HK-2 (cell line): ENCODE measurements around the gene RUNDC1.
A peak's percentile ranks its signal among the peaks of the same experiment; 100 is the strongest.
"Not testable (repeated sequence)": the region's sequence is repeated elsewhere in the genome, so short reads cannot be mapped to it uniquely, and the experiment has no call there.

Experiments used
- DNase-seq: peaks from one replicate; pipeline ENCODE4 v3.0.0-alpha.2; 2018; ENCODE audit not compliant: unreplicated experiment

The RUNDC1 gene

DNA sequence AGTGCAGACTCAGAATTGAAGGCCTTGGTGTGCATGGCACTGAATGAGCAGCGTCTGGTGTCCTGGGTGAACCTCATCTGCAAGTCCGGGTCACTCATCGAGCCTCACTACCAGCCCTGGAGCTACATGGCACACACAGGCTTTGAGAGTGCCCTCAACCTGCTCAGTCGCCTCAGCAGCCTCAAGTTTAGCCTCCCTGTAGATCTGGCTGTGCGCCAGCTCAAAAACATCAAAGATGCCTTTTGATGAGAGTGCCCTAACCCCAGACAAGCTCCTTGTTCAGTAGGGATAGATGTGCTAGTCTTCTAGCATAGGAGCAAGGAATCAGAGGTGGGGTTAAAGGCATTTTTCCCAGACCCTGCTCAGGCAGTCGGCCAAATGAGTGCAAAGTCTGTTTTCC is 11.1 kb downstream of the RUNDC1 start:
- DNase-seq: no peak

DNA sequence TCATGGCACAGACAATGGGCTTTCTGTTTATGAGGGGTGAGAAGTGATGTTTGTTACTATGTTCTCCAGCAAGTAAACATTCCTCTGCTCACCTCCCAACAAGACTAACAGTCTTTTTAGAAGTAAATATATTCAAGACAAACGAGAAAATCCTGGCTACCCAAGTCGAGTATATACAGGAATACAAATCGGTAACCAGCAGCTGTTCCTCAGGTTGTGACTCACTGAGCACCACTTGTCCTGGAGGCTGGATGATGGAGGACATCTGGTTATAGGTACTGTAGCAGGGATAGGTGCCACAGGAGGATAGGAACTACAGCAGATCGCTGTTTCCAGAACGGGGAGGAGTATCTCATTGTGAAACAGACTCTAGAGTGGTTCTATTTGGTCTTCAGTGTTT is 12.5 kb downstream of the RUNDC1 start:
- DNase-seq: no peak

DNA sequence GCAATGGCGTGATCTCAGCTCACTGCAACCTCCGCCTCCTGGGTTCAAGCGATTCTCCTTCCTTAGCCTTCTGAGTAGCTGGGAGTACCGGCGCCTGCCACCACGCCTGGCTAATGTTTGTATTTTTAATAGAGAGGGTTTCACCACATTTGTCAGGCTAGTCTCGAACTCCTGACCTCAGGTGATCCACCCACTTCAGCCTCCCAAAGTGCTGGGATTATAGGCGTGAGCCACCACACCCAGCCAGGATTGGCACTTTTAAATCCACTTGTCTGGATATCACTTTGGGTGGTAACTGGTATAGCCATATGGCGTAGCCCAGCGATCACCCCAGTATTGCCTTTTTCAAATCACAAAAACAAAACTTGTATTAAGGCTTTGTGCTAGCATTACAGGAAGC is 13.5 kb downstream of the RUNDC1 start:
- DNase-seq: not testable (repeated sequence)

GRCh38 chr17:42997390-42997983 is 17.1 kb downstream of the RUNDC1 start:
- DNase-seq: no peak

DNA sequence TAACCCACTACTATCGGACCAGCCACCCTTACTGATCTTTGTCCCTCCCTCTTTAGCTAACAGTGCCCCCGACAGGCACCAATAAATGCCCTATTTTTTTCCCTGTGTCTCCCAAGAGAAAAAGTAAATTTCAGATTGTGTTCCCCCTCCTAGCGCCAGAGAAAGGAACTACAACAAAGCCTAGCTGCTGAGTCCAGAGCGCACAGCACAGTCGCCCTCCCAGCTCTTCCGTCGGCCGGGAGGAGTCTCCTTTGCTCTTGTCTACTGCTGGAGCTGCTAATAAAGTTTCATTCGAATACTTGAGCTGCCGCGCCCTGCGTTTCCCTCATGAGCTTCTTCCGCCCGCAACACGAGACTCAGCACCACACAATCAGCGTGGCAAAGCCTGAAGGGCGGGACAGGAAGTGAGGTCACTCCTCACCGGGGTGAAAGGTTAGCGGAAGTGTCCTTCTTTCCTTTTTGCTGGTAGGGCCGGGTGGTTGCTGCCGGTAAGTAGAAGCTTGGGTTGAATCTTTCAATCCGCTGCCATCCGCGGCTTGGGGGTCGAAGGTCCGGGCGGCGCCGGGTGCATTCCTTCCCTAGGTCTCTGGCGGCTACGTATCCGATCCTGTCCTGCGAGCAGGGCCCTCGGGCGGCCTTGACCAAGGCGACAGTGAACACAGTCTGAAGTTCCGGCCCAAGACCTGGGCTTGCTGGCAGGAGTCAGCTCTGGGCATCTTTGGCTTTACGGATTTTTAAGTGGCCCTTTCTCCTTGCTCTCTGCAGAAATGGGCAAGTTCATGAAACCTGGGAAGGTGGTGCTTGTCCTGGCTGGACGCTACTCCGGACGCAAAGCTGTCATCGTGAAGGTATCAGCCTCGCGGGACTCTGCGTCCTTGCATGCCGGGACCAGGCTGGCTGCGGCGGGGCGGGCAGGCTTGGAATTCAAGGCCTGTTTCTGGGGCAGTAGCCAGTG is 17.9 kb downstream of the RUNDC1 start, which contains the start of gene RPL27:
Gene RPL27 (plus strand): TSS at position 436 of the 955 bp plus-strand sequence. CDS start 332 bp downstream, at position 768.
- peak; percentile 97 for DNase-seq

DNA sequence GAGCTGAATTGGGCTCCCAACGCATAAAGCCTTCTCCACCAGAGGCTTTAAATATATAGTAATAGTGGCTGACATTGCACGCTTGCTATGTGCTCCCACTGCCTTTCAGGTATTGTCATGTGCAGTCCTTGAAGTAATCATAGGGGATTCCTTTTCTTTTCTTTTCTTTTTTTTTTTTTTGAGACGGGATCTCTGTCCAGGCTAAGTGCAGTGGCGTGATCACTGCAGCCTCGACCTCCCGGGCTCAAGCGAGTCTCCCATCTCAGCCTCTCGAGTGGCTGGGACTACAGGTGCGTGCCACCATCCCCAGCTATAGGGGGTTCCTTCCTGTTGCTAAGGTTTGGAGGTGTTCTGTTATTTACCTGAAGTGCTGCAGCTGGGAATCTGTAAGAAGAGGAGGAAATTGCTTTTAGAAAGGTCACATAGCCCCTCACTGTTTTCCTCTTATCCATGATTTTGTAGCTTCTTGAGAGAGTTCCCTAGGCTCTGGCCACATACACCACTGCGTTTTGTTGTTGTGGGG is 18.7 kb downstream of the RUNDC1 start:
- DNase-seq: no peak

DNA sequence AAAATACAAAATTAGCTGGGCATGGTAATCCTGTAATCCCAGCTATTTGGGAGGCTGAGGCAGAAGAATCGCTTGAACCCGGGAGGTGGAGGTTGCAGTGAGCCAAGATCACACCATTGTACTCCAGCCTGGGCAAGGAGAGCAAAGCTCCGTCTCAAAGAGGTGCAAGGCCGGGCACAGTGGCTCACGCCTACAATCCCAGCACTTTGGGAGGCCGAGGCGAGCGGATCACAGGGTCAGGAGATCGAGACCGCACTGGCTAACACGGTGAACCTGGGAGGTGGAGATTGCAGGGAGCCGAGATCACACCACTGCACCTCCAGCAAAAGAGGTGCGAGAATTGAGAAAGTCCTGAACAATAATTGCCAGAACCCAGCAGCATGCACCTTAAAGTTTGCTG is 20.5 kb downstream of the RUNDC1 start:
- not testable (repeated sequence) for DNase-seq

DNA sequence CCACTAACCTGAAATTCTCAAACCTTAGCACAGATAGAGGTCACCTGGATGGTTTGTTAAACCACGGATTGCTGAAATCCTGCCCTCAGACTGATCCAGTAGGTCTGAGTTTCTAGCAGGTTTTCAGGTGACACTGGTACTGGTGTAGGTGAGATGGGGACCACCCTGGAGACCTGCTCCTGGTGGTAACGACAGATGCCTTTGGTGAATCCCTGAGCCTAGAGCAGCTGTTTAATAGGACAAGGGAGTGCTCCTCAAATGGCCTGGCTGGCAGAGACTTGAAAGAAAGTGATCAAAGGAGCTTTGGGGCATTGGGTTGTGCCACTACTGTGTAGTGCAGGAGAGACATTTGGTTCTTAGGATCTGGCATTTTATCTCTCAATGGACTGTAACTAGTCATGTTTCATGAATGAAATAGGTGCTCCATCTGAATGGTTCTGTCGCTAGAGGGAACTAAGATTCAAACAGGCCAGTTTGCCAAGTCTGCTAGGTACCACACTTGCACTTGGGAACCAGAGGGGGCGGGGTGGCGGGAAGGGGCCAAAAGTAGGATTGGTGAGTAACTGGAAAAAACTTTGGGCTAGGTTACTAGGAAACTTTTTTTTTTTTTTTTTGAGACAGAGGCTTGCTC is 23.3 kb downstream of the RUNDC1 start:
- peak; percentile 67 for DNase-seq

- peak; percentile 82 for DNase-seq
Observed at GRCh38 chr17:43006639-43007551, 26.5 kb downstream of the RUNDC1 start, which contains the start of gene IFI35. Gene IFI35, plus strand, starts transcription at chr17:43006784. Its CDS starts 164 bp downstream, at chr17:43006948.

GRCh38 chr17:43010667-43011308 is 30.4 kb downstream of the RUNDC1 start:
- DNase-seq: no peak

DNA sequence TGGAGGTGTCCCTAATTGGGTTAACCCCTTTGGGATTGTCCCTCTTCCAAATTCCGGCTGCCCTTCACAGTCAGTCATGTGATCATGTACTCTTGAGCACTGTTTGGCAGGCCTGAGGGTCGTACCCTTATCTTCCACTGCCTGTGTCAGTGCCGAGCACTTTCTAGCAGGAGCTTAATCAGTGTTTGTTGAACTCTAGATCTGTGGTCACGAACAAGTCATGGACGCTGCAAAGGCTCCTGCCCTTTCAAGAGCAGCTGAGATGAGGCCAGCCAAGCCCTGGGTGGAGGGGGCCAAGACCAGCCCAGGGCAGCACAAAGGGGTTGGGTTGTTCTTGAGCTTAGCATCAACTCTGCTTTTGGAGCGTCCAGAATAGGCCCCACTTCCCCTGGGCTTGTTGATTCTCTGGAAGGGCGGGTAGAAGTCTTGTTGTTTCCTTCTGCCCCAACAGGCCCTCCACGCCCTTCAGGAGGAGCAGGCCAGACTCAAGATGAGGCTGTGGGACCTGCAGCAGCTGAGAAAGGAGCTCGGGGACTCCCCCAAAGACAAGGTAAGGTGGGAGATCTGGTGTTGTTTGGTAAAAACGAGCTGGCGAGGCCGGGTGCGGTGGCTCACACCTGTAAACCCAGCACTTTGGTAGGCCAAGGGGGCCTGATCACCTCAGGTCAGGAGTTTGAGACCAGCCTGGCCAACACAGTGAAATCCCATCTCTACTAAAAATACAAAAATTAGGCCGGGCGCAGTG is 31.5 kb downstream of the RUNDC1 start:
- DNase-seq: no peak

DNA sequence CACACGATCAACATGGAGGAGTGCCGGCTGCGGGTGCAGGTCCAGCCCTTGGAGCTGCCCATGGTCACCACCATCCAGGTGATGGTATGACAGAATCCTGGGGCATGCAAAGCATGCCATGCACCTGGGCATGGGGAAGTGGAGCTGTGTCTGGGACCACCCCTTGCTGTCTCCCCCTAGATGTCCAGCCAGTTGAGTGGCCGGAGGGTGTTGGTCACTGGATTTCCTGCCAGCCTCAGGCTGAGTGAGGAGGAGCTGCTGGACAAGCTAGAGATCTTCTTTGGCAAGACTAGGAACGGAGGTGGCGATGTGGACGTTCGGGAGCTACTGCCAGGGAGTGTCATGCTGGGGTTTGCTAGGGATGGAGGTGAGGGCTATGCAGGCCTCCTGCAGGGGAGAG is 32.9 kb downstream of the RUNDC1 start:
- no peak for DNase-seq

- DNase-seq: no peak
Observed at GRCh38 chr17:43014020-43014648, 33.8 kb downstream of the RUNDC1 start.

GRCh38 chr17:43014649-43015542 is 34.5 kb downstream of the RUNDC1 start:
- no peak for DNase-seq

GRCh38 chr17:43015579-43015978 is 35.2 kb downstream of the RUNDC1 start:
- DNase-seq: no peak

DNA sequence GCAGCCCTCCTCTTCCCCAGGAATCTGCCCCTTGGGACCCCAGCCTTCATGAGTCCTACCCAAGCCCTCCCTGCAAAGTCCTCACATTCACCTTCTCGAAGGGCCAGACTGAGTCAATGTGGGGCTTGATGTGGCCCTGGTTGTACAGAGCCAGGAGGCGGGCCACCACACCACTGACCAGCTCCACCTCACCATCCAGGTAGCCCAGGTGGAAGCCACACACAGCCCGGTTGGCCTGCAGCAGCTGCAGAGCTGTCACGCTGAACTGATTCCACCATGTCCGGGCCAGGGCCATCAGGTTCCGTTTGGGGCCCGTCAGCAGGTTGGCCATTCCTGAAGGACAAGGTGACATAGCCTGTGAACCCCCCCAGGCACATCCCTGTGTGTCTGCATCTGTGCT is 35.9 kb downstream of the RUNDC1 start:
- DNase-seq: no peak

DNA sequence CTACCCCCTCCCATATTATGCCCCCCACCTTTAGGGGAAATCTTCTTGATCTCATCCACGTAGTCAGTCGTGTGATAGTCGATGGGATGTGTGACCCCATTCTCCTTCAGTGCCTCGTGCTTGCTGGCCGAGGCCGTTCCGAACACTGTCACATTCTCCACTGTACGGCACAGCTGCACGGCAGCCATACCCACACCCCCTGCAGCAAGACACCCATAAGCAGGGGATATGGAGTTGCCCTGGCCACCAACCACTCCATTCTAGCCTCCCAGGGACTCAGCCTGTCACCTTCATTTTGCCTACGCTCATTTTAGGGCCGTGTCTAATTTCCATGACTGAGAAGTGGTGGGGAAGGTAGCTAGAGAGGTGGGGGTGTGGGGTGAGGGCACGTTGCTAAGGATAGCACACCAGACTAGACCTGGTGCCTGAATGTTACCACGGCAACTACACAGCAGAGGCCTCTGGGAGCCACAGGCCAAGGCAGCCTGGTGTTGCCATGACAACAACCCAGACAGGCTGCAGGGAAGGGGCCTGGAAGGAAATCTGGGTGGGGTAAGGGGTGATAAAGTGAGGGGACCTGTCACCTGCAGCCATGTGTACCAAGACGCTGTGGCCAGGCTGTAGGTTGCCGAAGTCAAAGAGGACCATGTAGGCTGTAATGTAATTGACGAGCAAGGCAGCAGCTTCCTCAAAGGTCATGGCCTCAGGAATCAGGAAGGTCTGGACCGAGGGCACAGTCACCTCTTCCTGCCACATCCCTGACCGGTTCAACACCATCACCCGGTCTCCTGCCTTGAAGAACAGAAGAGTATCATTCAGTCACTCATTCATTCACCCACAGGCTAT is 37.9 kb downstream of the RUNDC1 start:
- DNase-seq: no peak
